Globus pallidus (tissue), 1 donor: ENCODE measurements around the gene MTHFSD.
A peak's percentile ranks its signal among the peaks of the same experiment; 100 is the strongest.

ENCODE experiments used
- DNase-seq: peaks from one replicate; pipeline ENCODE4 v3.0.0-alpha.2; 2015; ENCODE audit warnings: low spot score

Gene MTHFSD

GRCh38 chr16:86481607-86482006 lies 73.4 kb downstream of the MTHFSD start:
- DNase-seq: no peak

DNA sequence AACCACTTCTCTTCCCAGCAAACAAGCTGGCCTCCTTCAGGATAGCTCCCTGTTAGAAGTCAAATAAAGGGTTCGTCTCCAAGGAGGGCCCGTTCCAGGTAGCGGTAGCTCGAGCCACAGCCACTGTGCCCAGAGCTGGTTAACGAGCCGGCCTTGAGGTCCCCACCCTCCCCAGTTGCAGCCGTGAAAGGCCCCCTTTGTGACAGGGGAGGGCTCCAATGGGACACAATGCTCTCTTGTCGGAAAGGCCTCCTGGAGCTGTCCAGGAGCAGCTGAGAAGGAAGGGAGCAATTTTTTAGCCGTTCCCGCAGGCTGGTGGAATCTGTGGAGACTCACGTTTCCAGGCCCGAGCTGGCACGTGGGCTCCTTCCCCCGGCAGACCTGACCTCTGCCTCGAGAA lies 74.6 kb downstream of the MTHFSD start:
- DNase-seq: peak; percentile 80
